HG03575 (cell line): ENCODE data around the gene AFAP1.

Source experiments
- ATAC-seq: cut with Tn5 transposase; IDR thresholded peaks from one replicate; pipeline ENCODE4 v1.9.1; 2021; ENCODE audit not compliant: unreplicated experiment, insufficient number of reproducible peaks, low FRiP score; ENCODE audit errors: extremely low read depth

The AFAP1 gene

DNA sequence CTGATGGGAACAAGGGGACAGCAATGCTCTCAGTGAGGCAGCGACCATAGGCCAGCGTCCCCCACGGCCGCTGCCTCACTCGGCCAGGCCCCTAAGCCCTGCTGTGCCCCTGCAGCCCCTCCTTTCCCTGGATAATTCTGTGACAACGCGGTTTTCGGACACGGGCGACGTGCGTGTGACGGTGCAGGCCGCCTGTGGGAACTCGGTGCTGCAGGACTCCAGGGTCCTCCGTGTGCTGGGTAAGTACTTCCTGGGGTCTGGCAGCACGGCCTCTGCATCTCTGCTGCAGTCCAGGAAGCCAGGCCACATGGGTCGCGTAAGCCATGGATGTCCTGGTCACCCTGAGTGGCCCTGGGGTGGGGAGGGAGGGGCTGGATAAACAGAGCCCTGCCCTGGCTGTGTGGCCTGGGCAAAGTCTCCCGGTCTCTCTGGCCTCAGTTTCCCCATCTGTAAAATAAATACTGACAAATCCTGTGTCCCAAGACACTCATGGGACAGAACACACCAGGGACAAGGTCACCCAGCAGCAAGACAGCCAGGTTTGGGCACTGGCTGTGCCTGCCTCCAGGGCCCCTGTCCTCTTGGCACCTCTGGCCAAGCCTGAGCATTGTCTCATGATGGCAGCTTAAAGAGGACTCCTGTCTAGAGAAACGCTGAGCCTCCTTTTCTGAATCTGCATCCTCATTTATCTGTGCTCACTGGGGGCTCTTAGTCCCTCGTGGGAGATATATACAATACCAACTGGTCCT, 212.8 kb downstream of the AFAP1 start:
- ATAC-seq: no peak

DNA sequence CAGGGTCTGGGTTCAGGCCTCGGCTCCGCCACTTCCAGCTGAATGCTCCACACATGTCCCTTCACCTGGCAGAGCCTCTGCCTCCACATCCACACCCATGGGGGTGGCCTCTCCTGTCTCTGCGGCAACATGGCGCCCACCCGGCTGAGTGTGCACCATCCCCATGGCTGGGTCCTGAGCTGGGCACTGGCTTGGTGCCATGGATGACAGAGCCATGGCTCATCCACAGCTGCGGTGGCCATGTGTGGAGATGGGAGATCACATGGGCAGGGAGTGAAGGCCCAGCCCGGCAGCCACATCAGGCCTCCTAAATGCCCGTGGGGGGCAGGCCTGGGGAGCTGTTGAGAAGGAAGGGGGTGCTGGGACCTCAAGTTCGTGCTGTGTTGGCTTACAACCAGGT, 213.7 kb downstream of the AFAP1 start:
- no peak for ATAC-seq

DNA sequence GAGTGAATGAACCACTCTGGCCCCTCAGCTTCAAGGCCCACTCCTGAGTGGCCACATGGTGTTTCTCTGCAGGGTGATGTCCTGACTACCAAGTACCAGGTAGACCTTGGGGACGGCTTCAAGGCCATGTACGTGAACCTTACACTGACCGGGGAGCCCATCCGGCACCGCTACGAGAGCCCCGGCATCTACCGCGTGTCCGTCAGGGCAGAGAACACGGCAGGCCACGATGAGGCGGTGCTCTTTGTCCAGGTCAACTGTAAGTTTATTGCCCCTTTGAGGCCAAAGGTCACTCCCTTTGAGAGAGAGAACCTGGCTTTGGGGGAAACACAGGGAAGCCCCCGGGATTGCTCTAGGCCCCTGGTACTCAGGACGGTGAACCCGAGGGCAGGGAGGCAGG, 216.0 kb downstream of the AFAP1 start:
- ATAC-seq: no peak

DNA sequence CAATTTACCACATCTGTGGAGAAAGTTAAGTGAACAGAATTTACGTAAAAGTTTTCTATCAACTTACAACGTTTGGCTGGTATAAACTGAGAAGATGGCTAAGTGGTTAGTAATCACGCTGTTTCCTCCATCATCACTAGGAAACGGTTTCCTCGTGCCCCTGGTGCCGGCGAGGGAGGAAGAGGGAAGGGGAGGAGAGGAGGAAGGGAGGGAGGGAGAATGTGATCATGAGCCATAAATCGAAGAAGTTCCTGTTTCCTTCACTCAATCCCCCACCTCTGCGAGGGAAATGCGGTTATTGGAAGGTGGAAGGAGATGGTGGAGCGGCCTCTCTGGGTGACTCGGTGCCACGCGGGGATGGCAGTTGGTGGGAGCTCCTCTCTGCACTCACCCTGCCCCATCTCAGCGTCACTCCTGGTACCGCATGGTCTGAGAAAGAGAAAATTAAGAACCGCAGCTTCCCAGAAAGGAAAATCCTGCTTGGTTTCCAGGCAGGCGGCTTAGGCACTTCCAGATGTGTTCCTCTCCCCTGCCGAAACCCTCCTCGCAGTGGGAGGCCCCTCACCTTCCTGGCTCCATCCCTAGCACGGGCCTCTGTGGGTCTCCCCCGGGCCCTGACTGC, 216.8 kb downstream of the AFAP1 start:
- ATAC-seq: no peak

DNA sequence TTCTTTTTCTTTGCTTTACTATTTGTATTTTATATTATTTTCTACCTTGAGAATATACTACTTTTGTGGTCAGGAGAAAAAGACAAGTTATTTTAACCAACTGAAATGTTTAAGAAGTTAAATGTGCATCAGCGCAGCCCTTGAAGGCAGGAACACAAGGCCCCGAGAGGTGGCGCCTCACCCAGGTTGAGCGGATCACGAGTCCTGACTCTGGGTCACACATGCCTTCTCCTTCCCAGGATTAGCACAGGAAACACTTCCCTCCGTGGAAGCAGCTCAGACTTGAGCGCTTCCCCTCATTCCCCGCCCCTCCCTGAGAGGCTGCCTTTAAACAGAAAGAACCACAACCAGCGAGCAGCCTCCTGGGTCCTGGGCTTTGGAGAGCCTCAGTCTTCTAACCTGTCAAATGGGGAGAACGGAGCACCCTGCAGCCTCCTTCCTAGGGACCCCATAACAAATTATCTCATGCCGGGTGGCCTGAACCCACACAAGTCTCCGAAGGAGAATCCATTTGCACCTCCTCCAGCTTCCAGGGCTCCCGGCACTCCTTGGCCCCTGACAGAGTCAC, 217.6 kb downstream of the AFAP1 start:
- no peak for ATAC-seq

DNA sequence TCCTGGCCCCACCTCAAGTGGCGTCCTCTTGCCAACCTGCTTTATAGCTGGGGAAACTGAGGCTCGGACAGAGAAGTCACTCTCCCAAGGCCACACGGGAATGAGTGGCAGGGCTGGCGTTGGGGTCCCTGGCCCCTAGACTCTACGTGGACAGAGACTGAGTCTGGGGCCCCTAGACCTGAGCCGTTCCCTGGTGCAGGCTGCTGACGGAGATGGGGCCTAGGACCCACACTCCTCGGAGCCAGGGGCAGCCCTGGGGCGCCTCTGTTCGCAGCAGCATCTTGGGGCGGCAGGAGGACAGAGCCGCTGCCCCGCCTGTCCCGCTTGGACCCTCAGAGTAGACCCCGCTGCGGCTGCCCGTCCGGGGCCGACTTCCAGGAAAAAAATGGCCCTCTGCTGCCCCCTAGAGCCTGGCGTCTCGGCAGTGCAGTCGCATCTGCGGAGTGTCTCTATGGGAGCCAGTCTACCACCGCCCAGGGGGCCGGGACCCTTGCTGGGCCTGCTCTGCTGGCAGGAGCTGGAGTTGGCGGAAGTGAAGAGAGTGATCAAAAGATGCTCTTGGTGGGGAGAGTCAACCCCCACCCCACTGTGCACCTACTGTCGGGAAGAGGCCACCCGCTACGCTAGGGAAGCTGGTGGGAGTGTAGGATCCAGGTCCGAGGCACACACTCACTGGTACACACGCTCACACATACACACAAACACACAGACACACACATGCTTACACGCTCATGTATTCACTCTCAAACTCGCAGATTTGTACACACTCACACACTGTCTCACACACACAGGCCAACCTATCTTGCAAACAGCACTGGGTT, 220.1 kb downstream of the AFAP1 start:
- ATAC-seq: no peak

DNA sequence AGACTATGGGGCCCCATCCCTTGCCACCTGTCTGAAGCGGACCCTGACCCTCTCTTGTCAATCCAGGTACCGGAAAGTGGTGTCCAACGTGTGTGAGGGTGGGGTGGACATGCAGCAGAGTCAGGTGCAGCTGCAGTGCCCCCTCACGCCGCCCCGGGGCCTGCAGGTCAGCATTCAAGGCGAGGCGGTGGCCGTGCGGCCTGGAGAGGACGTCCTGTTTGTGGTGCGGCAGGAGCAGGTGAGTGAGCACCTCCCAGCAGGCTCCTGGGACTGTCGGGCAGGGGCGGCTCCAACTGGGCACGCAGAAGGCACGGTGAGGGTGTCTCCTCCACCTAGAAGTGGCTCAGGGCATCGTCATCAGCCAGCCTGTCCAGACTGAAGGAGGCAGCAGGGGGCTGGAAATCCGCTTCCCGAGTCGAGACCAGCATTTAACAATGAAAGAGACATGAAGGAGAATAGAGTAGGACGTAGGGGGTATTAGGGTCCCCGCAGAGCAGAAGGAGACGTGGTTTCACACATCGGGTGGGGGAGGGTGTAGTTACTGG, 221.6 kb downstream of the AFAP1 start:
- no peak for ATAC-seq

DNA sequence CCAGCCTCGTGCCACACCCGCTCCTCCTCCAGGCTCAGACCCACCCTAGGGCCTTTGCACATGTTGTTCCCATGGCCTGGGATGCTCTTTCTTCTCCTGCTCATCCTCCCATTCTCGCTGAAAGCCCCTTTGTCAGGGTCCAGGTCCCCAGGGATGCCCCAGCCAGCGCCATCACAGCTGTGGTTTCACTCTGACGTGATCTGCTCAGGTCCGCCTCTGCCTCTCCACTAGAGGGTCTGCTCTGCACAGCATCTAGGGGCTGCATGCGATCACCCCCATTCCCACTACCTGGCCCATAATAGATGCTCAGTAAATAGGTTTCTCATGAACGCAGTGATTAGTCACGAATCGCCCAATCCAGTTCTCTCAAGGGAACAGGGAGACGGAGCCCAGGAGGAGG, 222.5 kb downstream of the AFAP1 start:
- ATAC-seq: no peak

DNA sequence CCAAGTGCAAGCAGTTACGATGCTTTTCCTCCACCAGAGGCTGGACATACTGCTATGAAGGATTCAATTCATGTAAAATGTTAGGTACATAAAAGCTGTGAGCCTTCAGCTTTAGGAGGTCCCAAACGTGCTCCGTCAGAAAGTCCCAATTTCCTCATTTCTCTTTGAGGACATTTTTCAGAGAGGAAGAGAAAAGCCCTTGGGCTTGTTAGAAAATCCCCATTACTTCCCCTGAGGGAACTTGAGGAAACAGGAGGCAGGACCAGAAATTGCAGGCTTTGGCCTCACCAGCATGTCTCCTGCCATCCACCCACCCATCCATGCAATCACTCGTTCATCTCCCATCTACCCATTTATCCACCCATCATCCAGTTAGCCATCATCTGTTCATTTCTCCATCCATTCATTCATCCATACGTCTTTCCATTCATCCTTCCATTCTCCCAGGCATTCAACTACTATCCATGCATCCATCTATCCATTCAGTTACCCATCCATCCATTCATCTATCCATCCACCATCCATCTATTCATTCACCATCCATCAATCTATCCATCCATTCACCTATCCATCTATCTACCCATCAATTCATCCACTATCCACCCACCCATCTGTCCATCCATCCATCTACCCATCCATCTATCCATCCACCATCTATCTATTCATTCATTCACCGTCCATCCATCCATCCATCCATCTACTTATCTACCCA, 223.5 kb downstream of the AFAP1 start:
- no peak for ATAC-seq

DNA sequence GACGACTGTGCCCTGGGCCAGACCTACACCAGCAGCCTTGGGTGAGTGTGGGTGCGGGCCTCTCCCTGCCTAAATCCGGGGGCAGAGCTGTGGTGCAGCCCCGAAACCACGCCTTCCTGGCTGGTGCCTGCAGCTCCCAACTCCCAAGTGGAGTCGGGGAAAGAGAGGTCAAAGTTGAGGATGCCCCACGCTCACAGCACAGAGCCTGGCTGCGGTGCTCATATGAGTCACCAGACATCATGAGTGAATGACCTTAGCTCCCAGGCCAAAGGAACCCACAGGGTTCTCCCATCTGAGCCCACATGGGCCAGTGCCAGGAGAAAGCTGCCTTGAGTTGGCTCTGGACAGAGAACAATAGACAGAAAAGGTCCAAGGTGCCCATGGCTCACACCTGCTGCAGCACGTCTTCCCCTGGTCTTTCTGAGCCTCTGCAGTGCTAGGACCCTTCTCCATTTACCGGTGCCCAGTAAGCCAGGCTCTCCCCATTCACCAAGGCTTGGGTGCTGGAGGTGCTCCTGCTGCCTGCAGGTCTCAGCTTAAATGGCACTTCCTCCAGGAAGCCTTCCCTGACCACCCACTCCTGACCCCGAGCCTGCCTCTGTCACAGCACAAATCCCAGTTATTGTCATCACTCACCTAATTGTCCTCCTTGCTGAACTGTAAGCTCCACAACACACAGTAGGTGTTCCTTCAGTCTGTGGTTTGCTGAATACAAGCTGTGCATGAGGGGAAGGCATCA, 224.2 kb downstream of the AFAP1 start:
- no peak for ATAC-seq

DNA sequence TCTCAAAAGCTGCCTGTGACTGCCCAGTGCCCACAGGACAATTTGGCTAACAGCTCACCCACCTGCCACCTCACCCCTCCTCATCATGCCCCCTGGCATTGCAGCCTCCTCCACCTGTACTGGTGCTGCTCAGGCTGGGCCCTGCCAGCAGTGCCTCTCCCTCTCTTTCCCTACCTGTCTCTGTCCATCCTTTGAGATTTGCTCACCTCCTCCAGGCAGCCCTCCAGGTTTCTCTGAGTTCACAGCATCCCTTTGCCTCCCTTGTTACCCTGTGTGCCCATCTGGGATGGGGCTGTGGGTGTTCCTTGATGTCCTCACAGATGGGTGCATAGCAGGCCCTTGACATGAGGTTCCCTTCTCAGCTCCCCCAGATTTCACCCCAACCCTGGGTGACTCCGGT, 224.9 kb downstream of the AFAP1 start:
- ATAC-seq: no peak

DNA sequence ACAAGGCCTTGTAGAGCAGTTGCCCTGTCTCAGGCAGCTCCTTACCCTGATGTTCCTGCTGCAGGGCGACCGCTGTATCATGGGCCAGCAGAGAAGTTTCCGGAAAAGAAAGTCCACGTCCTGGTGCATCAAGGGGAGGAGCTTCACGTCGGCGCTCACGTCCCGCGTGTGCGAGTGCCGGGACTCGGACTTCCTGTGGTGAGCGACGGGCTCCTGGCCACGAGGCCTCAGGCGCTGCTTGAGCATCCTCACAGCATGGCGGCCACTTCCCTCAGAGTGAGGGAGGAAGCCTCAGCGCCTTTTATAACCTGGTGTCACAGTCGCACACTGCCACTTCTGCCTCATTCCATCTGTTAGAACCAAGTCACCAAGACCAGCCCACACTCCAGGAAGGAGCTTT, 225.5 kb downstream of the AFAP1 start:
- no peak for ATAC-seq

DNA sequence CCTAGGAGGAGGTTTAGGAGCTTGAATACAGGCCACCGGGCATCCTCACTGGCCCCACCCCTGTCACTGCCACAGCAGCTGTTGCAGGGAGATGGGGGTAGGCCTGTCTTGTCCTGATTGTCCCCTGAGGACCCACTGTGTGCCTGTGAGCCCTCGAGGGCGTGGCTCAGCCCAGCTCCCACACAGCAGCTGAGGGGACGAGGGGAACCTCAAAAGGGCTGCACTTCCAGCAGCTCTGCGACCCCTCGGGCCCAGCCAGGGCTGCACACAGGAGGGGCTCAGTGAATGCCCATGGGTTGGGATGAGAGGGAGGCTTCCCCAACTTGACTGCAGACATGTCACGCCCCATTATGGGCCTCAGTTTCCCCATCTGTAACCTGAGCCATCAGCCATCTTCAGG, 225.9 kb downstream of the AFAP1 start:
- no peak for ATAC-seq

DNA sequence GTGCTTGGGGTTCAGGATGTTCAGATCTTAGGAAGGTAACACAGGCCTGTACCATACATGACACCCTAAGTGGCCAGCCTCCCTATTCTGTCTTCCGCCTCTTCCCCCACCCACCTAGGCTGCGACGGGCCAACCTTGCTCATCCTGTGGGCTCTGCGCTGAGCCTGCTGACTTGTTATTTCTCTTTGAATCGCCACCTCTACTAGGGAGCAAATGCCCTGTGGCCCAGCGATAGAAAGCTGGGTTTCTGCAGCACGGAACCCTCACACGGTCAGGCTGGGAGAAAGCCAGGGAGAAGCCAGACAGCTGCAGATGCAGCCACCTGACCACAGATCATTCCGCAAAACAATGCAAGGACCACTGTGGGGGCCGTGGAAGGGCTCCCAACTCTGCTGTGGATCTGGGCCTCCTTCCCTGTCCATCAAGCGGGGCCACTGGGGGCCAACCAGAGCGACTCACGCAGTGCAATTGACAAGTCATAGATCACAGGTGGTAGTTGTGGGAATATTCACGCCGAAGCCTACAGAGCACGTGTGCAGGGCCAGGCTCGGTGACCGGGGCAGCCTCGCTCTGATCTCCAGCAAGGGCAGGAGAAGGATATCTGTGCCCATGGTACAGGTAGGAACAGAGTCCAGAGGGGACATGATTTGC, 227.5 kb downstream of the AFAP1 start:
- ATAC-seq: no peak

DNA sequence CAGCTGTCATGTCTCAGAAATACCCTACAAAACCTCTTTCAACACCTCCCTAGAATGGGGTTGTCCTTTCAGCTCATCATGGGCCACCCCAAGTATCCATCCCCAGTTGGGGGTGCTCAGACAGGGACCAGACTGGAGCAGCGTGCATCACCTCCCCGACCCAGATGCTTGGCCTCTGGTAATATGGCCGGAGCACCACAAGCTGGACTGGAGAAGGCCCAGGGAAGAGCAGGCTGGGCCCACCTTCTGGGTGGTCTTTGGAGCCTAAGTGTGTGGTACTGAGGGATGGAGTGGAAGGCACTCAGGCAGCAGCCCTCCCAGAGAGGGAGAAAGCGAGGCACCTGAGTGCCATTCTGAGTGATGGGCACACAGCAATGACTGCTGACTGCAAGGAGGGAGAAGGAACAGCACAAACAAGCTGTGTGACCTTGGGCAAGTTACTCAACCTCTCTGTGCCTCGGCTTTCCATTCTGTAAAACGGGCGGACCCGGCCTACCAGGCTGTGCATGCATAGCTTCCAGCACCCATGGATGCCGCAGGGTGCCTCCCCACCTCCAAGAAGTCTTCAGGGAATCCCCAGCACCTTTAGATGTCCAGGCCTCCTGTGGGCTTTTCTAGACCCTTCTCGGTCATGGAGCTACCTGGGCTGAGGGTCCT, 228.2 kb downstream of the AFAP1 start:
- no peak for ATAC-seq

DNA sequence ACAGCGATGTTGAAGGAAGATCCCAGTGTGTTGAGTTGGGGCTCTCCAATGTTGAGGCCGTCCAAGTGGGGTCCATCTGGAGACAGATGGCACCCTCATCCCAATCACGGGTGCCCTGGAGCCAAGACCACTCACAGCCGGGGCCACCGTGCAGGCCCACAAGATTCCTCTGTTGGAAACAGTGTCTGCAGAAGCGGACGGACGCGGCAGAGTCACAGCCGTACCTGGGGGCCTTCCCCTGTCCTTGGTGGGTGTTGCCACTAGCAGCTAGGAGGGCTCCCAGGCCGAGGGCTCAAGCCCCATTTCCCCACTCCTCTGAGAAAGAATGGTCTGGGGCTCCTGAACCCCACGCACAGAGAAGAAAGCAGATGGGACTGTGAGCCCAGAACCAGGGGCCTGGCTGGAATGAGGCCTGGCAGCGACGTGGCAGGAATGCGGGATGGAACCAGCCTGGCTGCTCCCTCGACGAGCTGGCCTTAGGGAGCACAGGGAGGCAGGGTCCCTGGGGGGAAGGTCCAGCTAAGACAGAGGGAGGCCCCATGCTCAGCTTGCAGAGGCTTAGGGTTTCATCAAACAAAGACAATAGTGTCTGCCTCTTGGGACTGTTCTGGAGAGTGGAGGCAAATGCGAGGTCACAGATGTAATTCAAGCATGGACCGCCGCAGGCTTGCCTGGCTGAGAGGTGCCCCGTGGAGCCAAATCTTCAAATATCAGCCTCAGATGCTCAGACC, 228.9 kb downstream of the AFAP1 start:
- ATAC-seq: no peak

DNA sequence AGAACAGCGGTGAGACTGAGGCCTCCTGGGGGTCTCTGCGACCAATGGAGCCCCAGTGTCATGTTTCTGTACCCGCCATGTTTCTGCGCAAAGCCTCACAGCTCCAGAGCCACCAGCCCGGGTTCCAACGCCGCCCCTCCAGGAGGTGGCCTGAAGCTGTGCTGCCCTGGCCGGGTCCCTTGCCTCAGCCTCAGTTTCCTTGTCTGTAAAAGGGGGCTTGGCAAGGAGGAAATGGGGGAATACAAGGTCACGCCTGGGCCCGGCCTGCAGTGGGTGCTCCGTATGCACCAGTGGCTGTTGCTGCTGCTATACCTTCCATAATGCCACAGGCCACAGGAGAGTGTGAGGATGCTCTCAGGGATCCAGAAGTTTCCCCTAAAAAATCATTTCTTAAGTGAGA, 229.5 kb downstream of the AFAP1 start:
- no peak for ATAC-seq
